Choroid plexus epithelial cell (primary cell): ENCODE results near the gene SDR9C7.
"Not testable (repeated sequence)": the region's sequence is repeated elsewhere in the genome, so short reads cannot be mapped to it uniquely, and the experiment has no call there.

ENCODE experiments used
- DNase-seq: peaks from one replicate; pipeline ENCODE4 v3.0.0-alpha.2; 2010; ENCODE audit warnings: low read depth
- H3K4me3 ChIP-seq: 2 replicates; pipeline ENCODE4 v1.5.1; 2011; ENCODE audit warnings: low read depth, mild to moderate bottlenecking, control low read depth, low read length, moderate library complexity
- TF ChIP-seq, protein P1 (sequence below): conservative IDR thresholded peaks from 2 replicates; pipeline ENCODE4 v1.5.1; 2011; ENCODE audit warnings: low read depth, mild to moderate bottlenecking, control low read depth, inconsistent platforms, low read length, moderate library complexity

SDR9C7 gene

DNA sequence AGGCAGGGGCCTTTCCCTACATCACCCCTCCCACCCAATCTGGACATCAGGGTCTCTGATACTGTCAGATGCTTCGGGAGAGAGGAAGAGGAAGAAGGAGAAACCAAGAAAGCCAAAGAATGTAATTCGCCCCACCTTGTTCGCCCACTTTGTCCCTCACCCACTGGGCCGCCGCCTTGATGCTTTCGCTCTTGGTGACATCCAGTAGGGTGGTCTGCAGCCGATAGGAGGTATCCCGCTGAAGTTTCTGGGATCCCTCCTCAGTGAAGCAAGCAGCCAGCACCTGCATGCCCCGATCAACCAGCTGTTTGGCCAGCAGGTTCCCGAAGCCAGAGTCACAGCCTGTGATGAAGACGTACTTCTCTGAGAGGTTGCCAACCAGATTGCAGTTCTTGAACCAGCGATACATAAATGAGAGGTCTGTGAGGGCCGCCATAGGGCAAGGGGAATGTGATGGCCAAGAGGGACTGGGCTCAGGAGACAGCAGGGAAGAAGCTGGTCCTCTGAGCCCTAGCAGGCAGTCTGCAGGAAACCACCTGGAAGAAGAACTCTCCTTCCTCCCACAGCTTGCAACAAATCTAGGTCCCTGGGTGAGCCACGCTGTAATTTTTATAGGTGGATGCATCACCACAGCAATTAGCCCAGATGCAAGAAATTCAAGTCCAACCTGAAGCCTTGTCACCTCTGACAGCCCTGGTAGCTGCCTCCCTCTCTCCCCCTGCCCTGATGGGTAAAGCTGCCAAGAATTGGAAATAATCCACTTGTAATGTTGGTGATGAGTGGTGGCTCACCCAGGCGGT is at the start of gene SDR9C7:
Gene SDR9C7 (minus strand): TSS at position 583 of the 800 bp plus-strand sequence. CDS start 147 bp downstream, at position 436.
- no peak for DNase-seq
- H3K4me3 ChIP-seq: no peak within 1 kb of the TSS
- TF ChIP-seq, protein P1, sequence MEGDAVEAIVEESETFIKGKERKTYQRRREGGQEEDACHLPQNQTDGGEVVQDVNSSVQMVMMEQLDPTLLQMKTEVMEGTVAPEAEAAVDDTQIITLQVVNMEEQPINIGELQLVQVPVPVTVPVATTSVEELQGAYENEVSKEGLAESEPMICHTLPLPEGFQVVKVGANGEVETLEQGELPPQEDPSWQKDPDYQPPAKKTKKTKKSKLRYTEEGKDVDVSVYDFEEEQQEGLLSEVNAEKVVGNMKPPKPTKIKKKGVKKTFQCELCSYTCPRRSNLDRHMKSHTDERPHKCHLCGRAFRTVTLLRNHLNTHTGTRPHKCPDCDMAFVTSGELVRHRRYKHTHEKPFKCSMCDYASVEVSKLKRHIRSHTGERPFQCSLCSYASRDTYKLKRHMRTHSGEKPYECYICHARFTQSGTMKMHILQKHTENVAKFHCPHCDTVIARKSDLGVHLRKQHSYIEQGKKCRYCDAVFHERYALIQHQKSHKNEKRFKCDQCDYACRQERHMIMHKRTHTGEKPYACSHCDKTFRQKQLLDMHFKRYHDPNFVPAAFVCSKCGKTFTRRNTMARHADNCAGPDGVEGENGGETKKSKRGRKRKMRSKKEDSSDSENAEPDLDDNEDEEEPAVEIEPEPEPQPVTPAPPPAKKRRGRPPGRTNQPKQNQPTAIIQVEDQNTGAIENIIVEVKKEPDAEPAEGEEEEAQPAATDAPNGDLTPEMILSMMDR: no peak

DNA sequence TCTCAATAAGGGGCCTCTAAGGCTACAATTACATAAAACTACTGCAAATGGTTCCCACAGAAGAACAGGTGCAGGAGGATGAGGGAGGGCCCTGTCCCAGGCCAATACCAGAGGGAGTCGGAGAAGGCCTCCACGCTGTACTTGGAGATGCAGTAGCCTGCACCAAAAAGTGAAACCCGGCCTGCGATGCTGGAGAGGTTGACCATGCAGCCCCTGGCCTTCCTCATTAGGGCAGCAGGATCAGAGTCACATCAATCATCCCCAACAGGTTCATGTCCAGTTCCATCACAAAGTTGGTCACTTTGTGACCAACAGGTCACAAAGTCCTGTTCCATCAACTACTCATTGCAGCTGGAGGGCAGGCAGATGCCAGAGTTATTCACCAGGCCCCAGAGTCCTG is 49.2 kb upstream of the SDR9C7 start:
- no peak overlapping the region for H3K4me3 ChIP-seq
- TF ChIP-seq, protein P1: no peak
- DNase-seq: no peak

DNA sequence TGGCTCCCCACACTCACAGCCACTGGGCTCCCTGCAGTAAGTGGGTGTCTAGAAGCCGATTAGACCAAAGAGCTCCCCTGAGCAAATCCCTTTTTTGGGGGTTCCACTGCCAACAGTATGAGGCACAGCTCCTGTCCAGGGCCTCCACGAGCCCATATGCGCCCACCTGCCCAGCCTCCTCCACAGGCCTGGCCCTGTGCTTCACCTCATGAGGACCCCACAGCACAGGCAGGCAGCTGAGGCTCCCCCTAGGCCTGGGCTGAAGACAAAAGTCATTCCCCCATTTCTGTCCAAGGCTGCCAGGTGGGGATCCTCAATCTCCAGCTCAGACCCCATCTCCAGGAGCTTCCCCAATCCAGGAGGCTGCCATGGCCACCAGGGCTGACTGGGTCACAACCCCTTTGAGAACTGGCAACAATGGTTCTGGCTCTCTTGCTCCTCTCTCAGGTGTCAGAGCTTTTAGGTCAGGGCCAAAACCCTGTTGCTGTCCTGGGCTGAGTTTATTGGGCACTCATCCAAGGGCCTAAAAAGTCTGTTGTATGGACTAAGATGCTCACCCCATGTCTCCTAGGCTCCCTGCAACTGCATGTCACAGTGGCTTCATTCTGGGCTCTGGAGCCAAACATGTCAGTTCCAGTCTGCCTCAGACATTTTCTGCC is 48.5 kb upstream of the SDR9C7 start:
- DNase-seq, H3K4me3 ChIP-seq: not testable (repeated sequence)

DNA sequence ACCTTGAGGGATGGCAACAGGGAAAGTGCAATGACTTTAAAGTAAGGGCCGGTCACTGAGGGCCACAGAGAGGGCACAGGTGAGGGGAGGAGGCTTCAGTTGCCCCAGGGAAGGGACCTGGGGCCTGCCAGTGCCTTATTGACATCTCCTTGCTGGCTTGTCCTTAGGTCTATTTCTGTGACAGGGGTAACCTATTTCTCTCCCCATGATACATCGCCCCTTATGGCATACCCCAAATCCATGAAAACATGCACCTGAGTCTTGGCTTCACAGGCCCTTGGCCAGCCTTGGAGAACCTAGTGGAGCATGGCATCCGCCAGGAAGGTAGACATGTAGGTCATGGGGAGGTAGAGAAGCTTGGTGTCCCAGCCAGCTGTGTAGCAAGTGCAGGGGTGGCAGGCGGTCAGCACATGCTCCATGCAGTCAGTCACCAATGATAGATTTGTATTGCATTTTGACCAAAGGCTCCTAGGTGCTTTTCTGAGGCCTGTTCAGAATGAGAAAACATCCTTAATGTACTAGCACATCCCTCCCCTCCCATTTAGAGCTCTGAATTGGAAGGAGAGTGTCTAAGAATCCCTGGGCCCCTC is 46.8 kb upstream of the SDR9C7 start:
- no peak for DNase-seq
- no peak overlapping the region for H3K4me3 ChIP-seq
- TF ChIP-seq, protein P1: no peak

DNA sequence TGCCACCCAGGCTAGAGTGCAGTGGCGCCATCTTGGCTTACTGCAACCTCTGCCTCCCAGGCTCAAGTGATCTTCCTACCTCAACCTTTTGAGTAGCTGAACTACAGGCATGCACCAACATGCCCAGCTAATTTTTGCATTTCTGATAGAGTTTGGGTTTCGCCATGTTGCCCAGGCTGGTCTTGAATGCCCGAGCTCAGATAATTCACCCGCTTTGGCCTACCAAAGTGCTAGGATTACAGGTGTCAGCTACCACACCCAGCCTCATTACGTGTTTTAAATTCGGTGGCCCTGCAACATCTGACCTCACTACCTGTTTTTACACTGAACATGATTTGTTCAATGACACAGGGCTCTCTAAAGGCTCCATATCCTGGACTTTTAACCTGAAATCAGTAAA is 46.1 kb upstream of the SDR9C7 start:
- TF ChIP-seq, protein P1: no peak
- no peak overlapping the region for H3K4me3 ChIP-seq
- no peak for DNase-seq

DNA sequence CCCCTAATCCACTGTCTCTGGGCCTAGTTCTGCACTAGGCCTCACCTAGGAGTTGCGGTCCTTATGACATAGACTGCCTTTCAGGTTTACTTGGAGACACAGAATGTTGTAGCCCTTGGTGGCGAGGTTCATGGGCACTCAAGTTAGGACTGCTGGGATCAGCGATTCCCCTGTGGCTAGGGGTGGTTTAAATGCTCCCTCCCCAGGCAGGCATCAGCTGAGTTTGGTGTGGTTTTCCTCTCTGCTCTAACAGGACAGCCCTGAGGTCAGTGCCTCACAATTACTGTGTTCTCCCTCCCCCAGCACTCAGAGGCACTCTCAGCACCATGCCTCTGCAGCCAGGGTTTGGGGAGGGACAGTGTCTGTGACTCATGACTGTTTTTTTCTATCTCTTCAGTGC is 45.4 kb upstream of the SDR9C7 start:
- H3K4me3 ChIP-seq: no peak overlapping the region
- TF ChIP-seq, protein P1: no peak
- DNase-seq: no peak

DNA sequence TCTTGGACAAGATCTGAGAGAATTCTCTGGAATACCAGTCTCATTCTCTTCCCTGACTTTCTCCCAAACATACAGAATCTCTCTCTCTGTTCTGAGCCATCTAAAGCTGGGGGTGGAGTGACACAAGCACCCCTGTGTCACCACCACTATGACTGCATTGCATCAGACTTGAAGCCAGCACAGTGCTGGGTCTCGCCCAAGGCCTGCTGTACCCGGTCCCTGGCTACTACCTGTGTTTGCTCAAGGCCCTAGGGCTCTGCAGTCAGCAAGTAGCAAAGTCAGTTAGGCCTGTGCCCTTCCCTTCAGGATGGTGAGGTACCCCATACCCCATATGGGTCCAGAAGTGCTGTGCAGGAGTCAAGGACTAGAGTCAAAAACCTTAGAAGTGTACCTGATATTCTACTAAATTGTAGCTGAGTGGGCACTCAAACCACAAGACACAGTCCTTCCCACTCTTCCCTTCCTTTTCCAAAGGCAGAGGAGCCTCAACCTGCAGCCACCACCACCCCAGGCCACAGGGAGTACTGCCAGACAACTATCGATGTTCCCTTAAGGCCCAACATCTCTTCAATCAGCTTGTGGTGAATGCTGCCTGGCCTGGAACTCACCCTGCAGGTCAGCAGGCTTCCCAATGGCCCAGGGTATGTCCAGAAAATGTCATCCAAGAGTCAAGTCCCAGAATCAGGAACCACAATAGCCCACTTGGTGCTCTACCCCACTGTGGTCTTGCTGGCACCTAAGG is 44.4 kb upstream of the SDR9C7 start:
- TF ChIP-seq, protein P1: no peak
- no peak overlapping the region for H3K4me3 ChIP-seq
- DNase-seq: no peak

DNA sequence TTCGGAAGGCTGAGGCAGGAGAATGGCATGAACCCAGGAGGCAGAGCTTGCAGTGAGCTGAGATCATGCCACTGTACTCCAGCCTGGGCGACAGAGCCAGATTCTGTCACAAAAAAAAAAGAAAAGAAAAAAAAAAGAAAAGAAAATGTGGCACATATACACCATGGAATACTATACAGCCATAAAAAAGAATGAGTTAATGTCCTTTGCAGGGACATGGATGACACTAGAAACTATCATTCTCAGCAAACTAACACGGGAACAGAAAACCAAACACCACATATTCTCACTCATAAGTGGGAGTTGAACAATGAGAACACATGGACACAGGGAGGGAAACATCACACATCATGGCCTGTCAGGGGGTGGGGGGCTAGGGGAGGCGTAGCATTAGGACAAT is 43.2 kb upstream of the SDR9C7 start:
- not testable (repeated sequence) for H3K4me3 ChIP-seq, DNase-seq

DNA sequence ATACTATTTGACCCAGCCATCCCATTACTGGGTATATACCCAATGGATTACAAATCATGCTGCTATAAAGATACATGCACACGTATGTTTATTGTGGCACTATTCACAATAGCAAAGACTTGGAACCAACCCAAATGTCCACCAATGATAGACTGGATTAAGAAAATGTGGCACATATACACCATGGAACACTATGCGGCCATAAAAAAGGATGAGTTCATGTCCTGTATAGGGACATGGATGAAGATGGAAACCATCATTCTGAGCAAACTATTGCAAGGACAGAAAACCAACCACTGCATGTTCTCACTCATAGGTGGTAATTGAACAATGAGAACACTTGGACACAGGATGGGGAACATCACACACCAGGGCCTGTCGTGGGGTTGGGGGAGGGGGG is 40.0 kb upstream of the SDR9C7 start:
- not testable (repeated sequence) for DNase-seq, H3K4me3 ChIP-seq

DNA sequence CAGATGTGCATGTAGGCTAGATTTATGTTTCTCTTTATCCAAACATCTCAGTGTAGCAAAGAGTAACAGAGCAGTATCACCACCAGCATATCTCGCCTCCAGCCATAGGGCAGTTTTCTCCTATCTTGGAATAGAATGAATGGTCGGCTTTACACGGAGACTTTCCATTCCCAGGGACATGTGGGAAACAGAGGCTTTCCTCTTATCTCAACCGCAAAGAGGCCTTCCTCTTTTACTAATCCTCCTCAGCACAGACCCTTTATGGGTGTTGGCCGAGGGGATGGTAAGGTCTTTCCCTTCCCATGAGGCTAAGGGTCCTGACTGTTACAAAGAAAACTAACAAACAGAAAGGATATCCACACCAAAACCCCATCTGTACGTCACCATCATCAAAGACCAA is 34.7 kb upstream of the SDR9C7 start:
- not testable (repeated sequence) for DNase-seq, H3K4me3 ChIP-seq
